Measurements from ENCODE around the gene CDK5R1. TPM values are rescaled to one million over a fixed set of nuclear protein-coding genes. Genes with fewer than 3 reads are reported as not detected.
"Not testable (repeated sequence)": the region's sequence is repeated elsewhere in the genome, so short reads cannot be mapped to it uniquely, and the experiment has no call there.

The CDK5R1 gene
- polyA plus RNA-seq, 3 donors, result 4.5 to 5.1 (median 4.9) TPM

- DNase-seq (ENCODE audit: extremely low read depth in 1 of 11, low read depth in 9 of 11, low spot score in 4 of 11), result no peak
Measured at GRCh38 chr17:32523827-32524552, 37.2 kb downstream of the CDK5R1 start.

DNA sequence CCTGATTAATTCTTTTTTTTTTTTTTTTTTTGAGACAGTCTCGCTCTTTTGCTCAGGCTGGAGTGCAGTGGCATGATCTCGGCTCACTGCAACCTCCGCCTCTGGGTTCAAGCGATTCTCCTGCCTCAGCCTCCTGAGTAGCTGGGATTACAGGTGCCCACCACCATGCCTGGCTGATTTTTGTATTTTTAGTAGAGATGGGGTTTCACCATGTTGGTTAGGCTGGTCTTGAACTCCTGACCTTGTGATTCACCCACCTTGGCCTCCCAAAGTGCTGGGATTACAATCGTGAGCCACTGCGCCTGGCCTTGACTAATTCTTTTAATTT, 37.7 kb downstream of the CDK5R1 start:
- DNase-seq (ENCODE audit: extremely low read depth in 1 of 11, low read depth in 9 of 11, low spot score in 4 of 11), result not testable (repeated sequence)

GRCh38 chr17:32525122-32525521, 38.3 kb downstream of the CDK5R1 start:
- DNase-seq (ENCODE audit: extremely low read depth in 1 of 11, low read depth in 9 of 11, low spot score in 4 of 11), result no peak

- DNase-seq (ENCODE audit: extremely low read depth in 1 of 11, low read depth in 9 of 11, low spot score in 4 of 11), result no peak
Measured at GRCh38 chr17:32527146-32527545, 40.4 kb downstream of the CDK5R1 start.

- DNase-seq (ENCODE audit: extremely low read depth in 1 of 11, low read depth in 9 of 11, low spot score in 4 of 11), result no peak
Measured at GRCh38 chr17:32528825-32529224, 42.0 kb downstream of the CDK5R1 start.

- DNase-seq (ENCODE audit: extremely low read depth in 1 of 11, low read depth in 9 of 11, low spot score in 4 of 11), result no peak
Measured at GRCh38 chr17:32529604-32530003, 42.8 kb downstream of the CDK5R1 start.

- DNase-seq (ENCODE audit: extremely low read depth in 1 of 11, low read depth in 9 of 11, low spot score in 4 of 11), result no peak
Measured at GRCh38 chr17:32533296-32533695, 46.5 kb downstream of the CDK5R1 start.

DNA sequence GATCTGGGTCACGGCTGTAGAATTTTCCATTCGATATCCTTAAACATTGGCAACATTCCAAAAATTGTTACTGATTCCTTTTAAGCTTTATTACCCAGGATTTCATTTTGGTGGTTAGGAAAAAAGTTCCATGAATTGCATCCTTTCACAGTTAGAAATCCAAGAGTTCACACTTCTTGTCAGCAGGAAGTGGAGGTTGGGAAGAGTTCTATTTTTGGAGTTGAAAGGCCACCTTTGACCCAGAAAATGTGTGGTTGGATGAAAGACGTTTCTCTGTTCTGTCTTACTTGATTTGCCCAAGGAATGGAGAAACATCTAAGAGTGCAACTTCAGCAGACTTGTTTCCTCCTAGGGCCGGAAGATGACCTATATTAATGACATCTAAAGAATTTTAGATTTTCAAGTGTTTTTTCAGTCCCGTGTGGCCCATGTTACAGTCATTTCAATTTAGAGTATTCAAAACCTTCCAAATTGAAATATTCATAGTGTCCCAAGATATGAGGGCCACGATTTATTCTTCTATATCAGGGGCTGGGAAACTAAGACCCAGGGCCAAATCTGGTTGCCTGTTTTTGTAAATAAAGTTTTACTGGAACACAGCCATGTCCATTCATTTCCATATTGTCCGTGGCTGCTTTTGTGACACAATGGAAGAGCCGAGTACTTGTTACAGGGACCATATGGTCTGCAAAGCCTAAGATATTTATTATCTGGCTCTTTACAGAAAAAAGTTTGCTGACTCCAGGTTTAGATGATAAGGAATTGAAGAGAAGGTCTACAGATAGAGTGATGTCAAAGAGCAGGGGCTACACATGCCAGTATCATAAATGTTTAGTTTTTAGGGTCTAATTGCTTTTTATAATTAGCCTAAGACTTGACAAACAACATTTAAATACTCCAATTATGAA, 50.2 kb downstream of the CDK5R1 start:
- DNase-seq (ENCODE audit: extremely low read depth in 1 of 11, low read depth in 9 of 11, low spot score in 4 of 11), result no peak

Other genes starting within 250 kb of the CDK5R1 start
- 1 to 10 TPM; 1.2 to 1.3 (median 1.3) TPM for gene RHBDL3, start 221.2 kb upstream of the CDK5R1 start, polyA plus RNA-seq (ENCODE audit: insufficient read length in 3 of 3)
- 10 to 100 TPM; 37.2 to 49.8 (median 49.3) TPM for gene C17orf75, start 144.8 kb upstream of the CDK5R1 start, polyA plus RNA-seq (ENCODE audit: insufficient read length in 3 of 3)
- gene ZNF207, start 136.8 kb upstream of the CDK5R1 start, polyA plus RNA-seq (ENCODE audit: insufficient read length in 3 of 3), result 100 to 1,000 TPM; 197 to 283 (median 236) TPM
- 100 to 1,000 TPM in 1 of 3 donors, 10 to 100 TPM in 2; 96.2 to 107 (median 99.3) TPM for gene PSMD11, start 42.5 kb upstream of the CDK5R1 start, polyA plus RNA-seq (ENCODE audit: insufficient read length in 3 of 3)

All from renal cortex interstitium (tissue), 11 donors.